RWPE2 (cell line): Measurements from ENCODE around the gene COTL1.

Experiments used
- ATAC-seq: fragments of 200-7000 bp; cut with Tn5 transposase; 3 replicates; pipeline ENCODE4 v1.9.1; 2021; ENCODE audit warnings: low read depth
- DNase-seq: peaks from one replicate; pipeline ENCODE4 v3.0.0-alpha.2; 2020; ENCODE audit warnings: low spot score
- H3K27ac ChIP-seq: fragments of 450-650 bp; 2 replicates; pipeline ENCODE4 v1.5.1; 2017; ENCODE audit warnings: mild to moderate bottlenecking; ENCODE audit not compliant: poor library complexity, severe bottlenecking
- H3K27me3 ChIP-seq: fragments of 250-450 bp; sonication (Bioruptor Pico); 2 replicates; pipeline ENCODE4 v1.5.1; 2021; ENCODE audit warnings: mild to moderate bottlenecking, moderate library complexity; ENCODE audit not compliant: insufficient read depth, poor library complexity, severe bottlenecking
- H3K36me3 ChIP-seq: fragments of 250-450 bp; sonication (Bioruptor Pico); 2 replicates; pipeline ENCODE4 v1.5.1; 2020; ENCODE audit warnings: low read depth, mild to moderate bottlenecking, moderate library complexity
- H3K4me1 ChIP-seq: fragments of 250-450 bp; sonication (Bioruptor Pico); 2 replicates; pipeline ENCODE4 v1.5.1; 2021; ENCODE audit warnings: mild to moderate bottlenecking, moderate library complexity; ENCODE audit not compliant: insufficient read depth, poor library complexity, severe bottlenecking
- H3K4me3 ChIP-seq: fragments of 250-450 bp; sonication (Bioruptor Pico); 2 replicates; pipeline ENCODE4 v1.5.1; 2021; ENCODE audit warnings: mild to moderate bottlenecking, moderate library complexity; ENCODE audit not compliant: severe bottlenecking
- H3K9me3 ChIP-seq: fragments of 250-450 bp; sonication (Bioruptor Pico); 2 replicates; pipeline ENCODE4 v1.5.1; 2021; ENCODE audit warnings: mild to moderate bottlenecking, moderate library complexity; ENCODE audit not compliant: severe bottlenecking
- TF ChIP-seq, protein P1 (sequence below): fragments of 450-650 bp; IDR thresholded peaks from one replicate; pipeline ENCODE4 v1.5.1; 2017; ENCODE audit warnings: mild to moderate bottlenecking, moderate library complexity; ENCODE audit not compliant: poor library complexity, severe bottlenecking

The COTL1 gene

DNA sequence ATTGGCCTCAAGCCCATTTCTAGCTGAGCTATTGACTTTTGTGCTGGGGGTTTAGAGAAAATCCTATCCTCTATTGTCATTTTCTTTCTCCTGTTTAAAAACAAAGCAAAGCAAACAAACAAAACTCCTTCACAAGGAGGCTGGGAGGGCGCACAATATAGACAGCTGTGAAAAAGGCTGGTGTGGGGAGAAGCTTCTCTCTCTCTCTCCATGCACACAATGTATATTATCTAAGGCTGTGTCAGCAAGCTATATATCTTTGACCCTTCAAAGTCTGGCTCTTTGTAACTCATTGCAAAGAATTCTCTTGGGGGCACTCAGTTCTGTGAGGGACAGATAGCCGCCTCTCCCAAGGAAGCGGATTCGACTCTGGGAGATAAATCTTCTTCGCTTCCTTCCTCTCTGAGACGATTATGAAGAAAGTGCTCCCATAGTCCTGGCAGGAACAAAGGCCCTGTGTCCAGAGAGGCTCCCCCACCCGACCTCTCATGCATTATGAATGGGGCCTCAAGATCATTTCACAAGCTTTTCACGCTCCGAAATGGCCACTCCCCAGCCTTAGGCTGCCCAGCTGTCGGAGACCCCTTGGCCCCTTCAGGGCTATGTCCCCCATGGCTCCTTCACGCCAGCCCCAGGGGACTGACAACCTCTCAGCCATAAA is 80.3 kb downstream of the COTL1 start:
- H3K4me3 ChIP-seq = no peak overlapping the region
- peaks cover 6% of the 10 kb centered on the region for H3K4me1 ChIP-seq
- TF ChIP-seq, protein P1, sequence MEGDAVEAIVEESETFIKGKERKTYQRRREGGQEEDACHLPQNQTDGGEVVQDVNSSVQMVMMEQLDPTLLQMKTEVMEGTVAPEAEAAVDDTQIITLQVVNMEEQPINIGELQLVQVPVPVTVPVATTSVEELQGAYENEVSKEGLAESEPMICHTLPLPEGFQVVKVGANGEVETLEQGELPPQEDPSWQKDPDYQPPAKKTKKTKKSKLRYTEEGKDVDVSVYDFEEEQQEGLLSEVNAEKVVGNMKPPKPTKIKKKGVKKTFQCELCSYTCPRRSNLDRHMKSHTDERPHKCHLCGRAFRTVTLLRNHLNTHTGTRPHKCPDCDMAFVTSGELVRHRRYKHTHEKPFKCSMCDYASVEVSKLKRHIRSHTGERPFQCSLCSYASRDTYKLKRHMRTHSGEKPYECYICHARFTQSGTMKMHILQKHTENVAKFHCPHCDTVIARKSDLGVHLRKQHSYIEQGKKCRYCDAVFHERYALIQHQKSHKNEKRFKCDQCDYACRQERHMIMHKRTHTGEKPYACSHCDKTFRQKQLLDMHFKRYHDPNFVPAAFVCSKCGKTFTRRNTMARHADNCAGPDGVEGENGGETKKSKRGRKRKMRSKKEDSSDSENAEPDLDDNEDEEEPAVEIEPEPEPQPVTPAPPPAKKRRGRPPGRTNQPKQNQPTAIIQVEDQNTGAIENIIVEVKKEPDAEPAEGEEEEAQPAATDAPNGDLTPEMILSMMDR = no peak
- H3K27ac ChIP-seq = no peak overlapping the region
- H3K27me3 ChIP-seq = no peaks in the 10 kb centered on the region
- H3K9me3 ChIP-seq = no peaks in the 10 kb centered on the region
- ATAC-seq (no peak), DNase-seq (no peak)
- H3K36me3 ChIP-seq = no peaks in the 10 kb centered on the region

DNA sequence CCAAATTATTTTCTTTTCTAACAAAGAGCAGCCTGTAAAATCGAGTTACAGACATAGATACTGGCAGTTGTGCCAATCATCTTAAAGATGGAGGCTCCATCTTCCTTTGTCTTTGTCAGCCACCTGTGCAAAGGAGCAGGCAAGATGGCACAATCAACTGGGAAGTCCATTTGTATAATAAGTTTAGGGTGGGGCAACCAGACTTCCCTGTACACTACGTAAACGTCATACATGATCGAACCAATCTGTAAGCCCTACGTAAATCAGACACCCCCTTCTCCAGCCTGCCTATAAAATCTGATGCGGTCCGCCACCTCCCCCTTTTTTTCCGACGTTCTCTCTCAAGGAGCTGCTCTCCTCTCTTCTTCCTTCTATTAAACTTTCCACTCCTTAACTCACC is 82.0 kb downstream of the COTL1 start:
- DNase-seq (no peak), ATAC-seq (no peak)
- Histone ChIP-seq H3K4me1 (peaks cover 15% of the 10 kb centered on the region), H3K27me3 (no peaks in the 10 kb centered on the region), H3K27ac (no peak overlapping the region), H3K4me3 (no peak overlapping the region), H3K9me3 (no peaks in the 10 kb centered on the region), H3K36me3 (no peaks in the 10 kb centered on the region)
- TF ChIP-seq, protein P1 = no peak

DNA sequence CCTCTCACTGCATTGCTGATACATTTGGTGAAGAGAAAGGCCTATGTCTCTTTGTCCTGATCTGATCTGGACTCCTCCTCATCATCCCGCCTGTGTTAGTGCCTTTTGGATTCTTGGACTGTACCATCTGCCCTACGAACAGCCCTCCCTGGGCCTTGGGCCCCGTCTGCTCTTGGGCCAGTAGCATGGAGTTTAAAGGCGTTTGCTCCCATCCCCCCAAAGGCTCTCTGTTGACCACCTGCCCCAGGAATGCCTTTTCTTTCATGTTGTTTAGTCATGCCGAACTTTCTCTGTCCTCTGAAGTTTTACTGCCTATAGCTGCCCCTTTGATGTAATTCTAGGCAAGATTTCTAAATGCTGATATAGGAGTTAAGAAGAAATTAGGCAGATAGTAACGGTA is 82.5 kb downstream of the COTL1 start:
- H3K4me3 ChIP-seq = no peak overlapping the region
- no peak for ATAC-seq
- TF ChIP-seq, protein P1 = no peak
- no peak overlapping the region for H3K27ac ChIP-seq
- no peak for DNase-seq
- no peaks in the 10 kb centered on the region for H3K36me3 ChIP-seq
- H3K9me3 ChIP-seq = no peaks in the 10 kb centered on the region
- H3K4me1 ChIP-seq = peaks cover 15% of the 10 kb centered on the region
- no peaks in the 10 kb centered on the region for H3K27me3 ChIP-seq

DNA sequence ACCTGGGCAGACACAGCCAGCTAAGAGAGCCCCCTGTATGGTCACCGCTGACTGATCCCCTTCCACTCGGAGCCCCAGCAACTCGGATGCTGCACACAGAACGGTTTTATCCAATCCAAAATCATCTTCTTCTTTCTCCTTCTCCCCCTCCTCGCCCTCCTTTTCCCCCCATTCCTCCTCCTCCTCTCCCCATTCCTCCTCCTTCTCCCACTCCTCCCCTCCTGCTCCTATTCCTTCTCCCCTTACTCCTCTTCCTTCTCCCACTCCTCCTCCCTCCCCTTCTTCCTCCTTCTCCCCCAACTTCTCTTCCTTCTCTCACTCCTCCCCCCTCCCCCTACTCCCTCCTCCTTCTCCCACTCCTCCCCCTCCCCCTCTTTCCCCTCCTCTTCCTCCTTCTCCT is 83.1 kb downstream of the COTL1 start:
- Histone ChIP-seq H3K4me1 (peaks cover 15% of the 10 kb centered on the region), H3K4me3 (no peak overlapping the region), H3K27ac (no peak overlapping the region), H3K27me3 (no peaks in the 10 kb centered on the region), H3K36me3 (no peaks in the 10 kb centered on the region), H3K9me3 (no peaks in the 10 kb centered on the region)
- ATAC-seq = no peak
- TF ChIP-seq, protein P1 = no peak
- no peak for DNase-seq

DNA sequence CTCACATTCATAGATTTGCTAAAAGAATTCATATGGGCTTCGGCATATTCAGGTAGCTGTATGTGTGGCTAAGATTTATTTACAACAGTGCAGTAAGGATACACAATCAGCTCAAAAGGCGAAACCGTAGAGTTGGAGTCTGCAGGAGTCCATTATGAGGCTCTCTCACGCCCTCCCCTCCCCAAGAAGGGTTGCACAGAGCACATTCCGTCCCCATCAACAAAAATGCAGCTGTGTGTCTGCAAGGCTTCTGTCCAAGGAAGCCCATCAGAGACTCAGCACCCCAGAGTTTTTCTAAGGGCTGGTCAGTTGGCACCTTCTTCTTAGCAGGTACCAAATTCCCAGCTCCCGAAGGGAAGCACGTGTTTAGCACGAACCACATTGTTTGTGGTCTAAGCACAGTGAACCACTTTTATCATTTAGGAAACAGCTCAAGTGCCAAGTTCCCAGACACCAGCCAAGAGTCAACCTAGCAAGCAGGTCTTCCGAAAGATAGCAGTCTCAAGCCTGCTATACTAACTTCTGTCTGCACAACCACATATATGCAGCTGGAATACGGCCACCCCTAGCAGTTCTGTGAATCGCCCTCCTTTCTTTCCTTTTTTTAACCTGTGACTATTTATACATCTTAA is 84.9 kb downstream of the COTL1 start:
- no peak overlapping the region for H3K4me3 ChIP-seq

More for the DNA sequence above, 84.9 kb downstream of the COTL1 start:
- Histone ChIP-seq H3K4me1 (peaks cover 15% of the 10 kb centered on the region), H3K9me3 (no peaks in the 10 kb centered on the region), H3K27ac (peak overlapping the region; percentile 86), H3K36me3 (no peaks in the 10 kb centered on the region), H3K27me3 (no peaks in the 10 kb centered on the region)
- TF ChIP-seq, protein P1 = no peak
- no peak for ATAC-seq
- no peak for DNase-seq
